ENCODE measurements around the gene COL26A1. TPM values are rescaled to one million over a fixed set of nuclear protein-coding genes. Genes with fewer than 3 reads are reported as not detected.
A peak's percentile ranks its signal among the peaks of the same experiment; 100 is the strongest.

The COL26A1 gene
- total RNA-seq, 2 experiments from 2014 or later = not detected

DNA sequence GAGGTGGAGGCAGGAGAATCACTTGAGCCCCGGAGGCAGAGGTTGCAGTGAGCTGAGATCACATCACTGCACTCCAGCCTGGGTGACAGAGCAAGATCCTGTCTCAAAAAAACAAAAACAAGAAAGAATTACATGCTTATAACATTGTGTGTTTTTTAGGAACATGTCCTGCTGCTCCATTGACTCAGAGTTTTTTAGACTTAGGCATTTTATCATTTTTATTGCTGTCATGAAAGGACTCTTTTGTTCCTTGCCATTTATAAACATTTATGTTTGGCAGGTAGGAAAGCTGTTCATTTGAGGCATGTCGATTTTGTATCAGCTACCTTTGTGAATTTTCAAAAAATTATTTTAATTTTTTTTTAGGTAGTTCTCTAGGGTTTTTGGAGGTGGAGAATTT is 20.3 kb downstream of the COL26A1 start:
- no peaks in the 10 kb centered on the region for H3K27me3 Mint-ChIP-seq
- TF ChIP-seq CTCF (IDR thresholded peaks at IDR 0.05) = no peak
- H3K27ac ChIP-seq (ENCODE audit: low read depth in 1 of 2, low read length in 2 of 2) = no peak overlapping the region
- ATAC-seq (ENCODE audit: poor library complexity) (no peak), DNase-seq (no peak)
- no peak overlapping the region for H3K4me3 Mint-ChIP-seq
- no peak overlapping the region for H3K4me3 ChIP-seq (ENCODE audit: low read length)
- peaks cover 0 to 4% of the 10 kb centered on the region in 2 experiments for H3K9me3 ChIP-seq (ENCODE audit: control insufficient read depth in 1 of 2, insufficient read depth in 1 of 2, low read length in 2 of 2)
- H3K9me3 Mint-ChIP-seq = no peaks in the 10 kb centered on the region
- ChIA-PET POLR2A (no interaction called here), CTCF (no interaction called here)
- H3K36me3 Mint-ChIP-seq (ENCODE audit: low read depth) = no peaks in the 10 kb centered on the region
- intact Hi-C loops (cut with DNase I, micrococcal nuclease) = no loop called here
- peaks cover 7% of the 10 kb centered on the region for H3K4me1 ChIP-seq (ENCODE audit: insufficient read depth, low read length)
- no peak overlapping the region for H3K27ac Mint-ChIP-seq
- no peaks in the 10 kb centered on the region for H3K36me3 ChIP-seq (ENCODE audit: insufficient read depth, low read length)
- H3K4me1 Mint-ChIP-seq (ENCODE audit: low read depth) = peaks cover 7% of the 10 kb centered on the region
- no peaks in the 10 kb centered on the region for H3K27me3 ChIP-seq (ENCODE audit: control insufficient read depth in 1 of 2, insufficient read depth in 2 of 2, low read length in 2 of 2)

DNA sequence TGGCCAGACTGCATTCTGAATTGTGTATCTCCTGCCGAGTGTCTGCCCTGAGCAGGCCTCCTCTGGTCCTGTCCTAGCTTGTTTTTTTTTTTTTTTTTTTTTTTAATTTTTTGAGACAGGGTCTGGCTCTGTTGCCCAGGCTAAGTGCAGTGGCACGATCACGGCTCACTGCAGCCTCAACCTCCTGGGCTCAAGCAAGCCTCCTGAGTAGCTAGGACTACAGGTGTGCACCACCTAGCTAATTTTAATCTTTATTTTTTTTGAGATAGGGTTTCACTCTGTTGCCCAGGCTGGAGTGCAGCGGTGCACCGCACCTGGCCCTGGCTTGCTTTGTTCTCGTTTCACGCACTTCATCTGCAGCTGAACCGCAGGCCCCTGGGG is 23.5 kb downstream of the COL26A1 start:
- Mint-ChIP-seq H3K4me1 (ENCODE audit: low read depth) (peaks cover 16% of the 10 kb centered on the region), H3K27me3 (no peaks in the 10 kb centered on the region), H3K4me3 (no peak overlapping the region), H3K36me3 (ENCODE audit: low read depth) (no peaks in the 10 kb centered on the region), H3K9me3 (no peaks in the 10 kb centered on the region), H3K27ac (no peak overlapping the region)
- peaks cover 19% of the 10 kb centered on the region for H3K4me1 ChIP-seq (ENCODE audit: insufficient read depth, low read length)
- no peaks in the 10 kb centered on the region for H3K27me3 ChIP-seq (ENCODE audit: control insufficient read depth in 1 of 2, insufficient read depth in 2 of 2, low read length in 2 of 2)
- intact Hi-C loops (cut with DNase I, micrococcal nuclease) = no loop called here
- no peak for DNase-seq
- H3K9me3 ChIP-seq (ENCODE audit: control insufficient read depth in 1 of 2, insufficient read depth in 1 of 2, low read length in 2 of 2) = peaks cover 0 to 4% of the 10 kb centered on the region in 2 experiments
- no peak for ATAC-seq (ENCODE audit: poor library complexity)
- no peak overlapping the region for H3K4me3 ChIP-seq (ENCODE audit: low read length)
- TF ChIP-seq CTCF (IDR thresholded peaks at IDR 0.05) = no peak
- ChIA-PET POLR2A (no interaction called here), CTCF (interaction anchor here (0.6 kb wide), 1 partner anchor 405 kb away, joined by 3 read pairs; no protein-coding TSS in a partner anchor)
- H3K36me3 ChIP-seq (ENCODE audit: insufficient read depth, low read length) = no peaks in the 10 kb centered on the region
- no peak overlapping the region for H3K27ac ChIP-seq (ENCODE audit: low read depth in 1 of 2, low read length in 2 of 2)

- POLR2A ChIA-PET = no interaction called here
- DNase-seq = peak in 2 of 14 experiments; percentile 3 to 14
- Histone ChIP-seq H3K27me3 (ENCODE audit: control insufficient read depth in 1 of 2, insufficient read depth in 2 of 2, low read length in 2 of 2) (no peaks in the 10 kb centered on the region), H3K4me3 (ENCODE audit: low read length) (no peak overlapping the region), H3K36me3 (ENCODE audit: insufficient read depth, low read length) (no peaks in the 10 kb centered on the region), H3K27ac (ENCODE audit: low read depth in 1 of 2, low read length in 2 of 2) (no peak overlapping the region), H3K9me3 (ENCODE audit: control insufficient read depth in 1 of 2, insufficient read depth in 1 of 2, low read length in 2 of 2) (peaks cover 0 to 4% of the 10 kb centered on the region in 2 experiments), H3K4me1 (ENCODE audit: insufficient read depth, low read length) (peaks cover 24% of the 10 kb centered on the region)
- no peak overlapping the region for H3K27ac Mint-ChIP-seq
- intact Hi-C loops (cut with DNase I, micrococcal nuclease) = no loop called here
- no peaks in the 10 kb centered on the region for H3K27me3 Mint-ChIP-seq
- H3K4me1 Mint-ChIP-seq (ENCODE audit: low read depth) = peaks cover 19% of the 10 kb centered on the region
- H3K9me3 Mint-ChIP-seq = no peaks in the 10 kb centered on the region
- no peak for TF ChIP-seq CTCF (IDR thresholded peaks at IDR 0.05)
- H3K36me3 Mint-ChIP-seq (ENCODE audit: low read depth) = no peaks in the 10 kb centered on the region
- ATAC-seq (ENCODE audit: poor library complexity) = no peak
- no peak overlapping the region for H3K4me3 Mint-ChIP-seq
- CTCF ChIA-PET = no interaction called here
Observed at GRCh38 chr7:101386558-101387231, 24.0 kb downstream of the COL26A1 start.
